ENCODE results near the gene RGS7BP. TPM values are rescaled to one million over a fixed set of nuclear protein-coding genes. Genes with fewer than 3 reads are reported as not detected.

RGS7BP gene
- total RNA-seq, result not detected in 2 replicates

DNA sequence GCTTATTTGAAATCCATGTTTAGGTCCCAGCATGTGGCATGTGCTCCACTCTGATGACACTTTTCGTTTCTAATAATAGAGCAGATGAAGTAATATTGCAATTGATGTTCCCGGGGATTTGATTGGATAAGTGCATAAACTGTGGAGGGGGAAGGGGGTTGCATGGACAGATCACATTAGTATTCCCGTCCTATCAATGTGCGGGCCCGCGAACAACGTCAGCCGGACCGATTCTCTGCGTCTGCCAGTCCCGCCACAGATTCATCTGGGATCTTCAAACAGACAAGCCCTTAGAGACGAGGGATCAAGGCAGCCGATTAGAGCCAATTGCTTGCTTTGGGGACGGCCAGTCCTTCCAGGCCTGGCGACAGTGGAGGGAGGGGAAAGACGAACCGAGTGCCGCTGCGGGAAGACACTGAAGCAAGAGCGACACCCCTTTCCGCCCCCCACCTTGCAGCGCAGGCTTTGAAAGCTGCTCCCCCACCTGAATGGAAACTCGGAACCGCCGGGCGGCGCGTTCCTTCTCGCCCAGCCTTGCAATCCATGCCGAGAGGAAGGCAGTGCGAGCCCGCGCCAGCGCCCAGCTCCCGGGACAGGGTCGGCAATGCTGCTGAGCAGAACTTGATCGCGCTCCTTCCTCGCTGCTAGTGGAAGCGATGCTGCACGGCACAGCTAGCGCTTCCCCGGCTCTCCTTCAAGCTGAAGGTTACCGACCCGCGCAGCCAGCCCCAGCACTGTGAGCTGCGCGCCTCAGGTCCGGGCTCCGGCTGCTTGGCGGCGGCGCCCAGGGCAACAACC lies at the start of gene RGS7BP:
RGS7BP (plus strand) TSS at position 247 of the 798 bp plus-strand sequence. CDS start 610 bp downstream, outside the sequence.

Other genes starting within 250 kb of the RGS7BP start
- gene SHISAL2B, start 184.5 kb downstream of the RGS7BP start, total RNA-seq, result not detected in 2 replicates